GM12872 (cell line): ENCODE data around the gene SEMA3A.

Experiments used
- TF ChIP-seq, protein P1 (sequence below): IDR thresholded peaks from 3 replicates; pipeline ENCODE4 v1.5.1; 2011; ENCODE audit warnings: low read depth, mild to moderate bottlenecking, low read length, moderate library complexity; ENCODE audit not compliant: insufficient read depth

SEMA3A gene

GRCh38 chr7:84194484-84195271 lies at the start of gene SEMA3A:
Gene SEMA3A, minus strand, starts transcription at chr7:84194789. Its CDS starts 203 bp downstream, at chr7:84194586.
- TF ChIP-seq, protein P1, sequence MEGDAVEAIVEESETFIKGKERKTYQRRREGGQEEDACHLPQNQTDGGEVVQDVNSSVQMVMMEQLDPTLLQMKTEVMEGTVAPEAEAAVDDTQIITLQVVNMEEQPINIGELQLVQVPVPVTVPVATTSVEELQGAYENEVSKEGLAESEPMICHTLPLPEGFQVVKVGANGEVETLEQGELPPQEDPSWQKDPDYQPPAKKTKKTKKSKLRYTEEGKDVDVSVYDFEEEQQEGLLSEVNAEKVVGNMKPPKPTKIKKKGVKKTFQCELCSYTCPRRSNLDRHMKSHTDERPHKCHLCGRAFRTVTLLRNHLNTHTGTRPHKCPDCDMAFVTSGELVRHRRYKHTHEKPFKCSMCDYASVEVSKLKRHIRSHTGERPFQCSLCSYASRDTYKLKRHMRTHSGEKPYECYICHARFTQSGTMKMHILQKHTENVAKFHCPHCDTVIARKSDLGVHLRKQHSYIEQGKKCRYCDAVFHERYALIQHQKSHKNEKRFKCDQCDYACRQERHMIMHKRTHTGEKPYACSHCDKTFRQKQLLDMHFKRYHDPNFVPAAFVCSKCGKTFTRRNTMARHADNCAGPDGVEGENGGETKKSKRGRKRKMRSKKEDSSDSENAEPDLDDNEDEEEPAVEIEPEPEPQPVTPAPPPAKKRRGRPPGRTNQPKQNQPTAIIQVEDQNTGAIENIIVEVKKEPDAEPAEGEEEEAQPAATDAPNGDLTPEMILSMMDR, result no peak

DNA sequence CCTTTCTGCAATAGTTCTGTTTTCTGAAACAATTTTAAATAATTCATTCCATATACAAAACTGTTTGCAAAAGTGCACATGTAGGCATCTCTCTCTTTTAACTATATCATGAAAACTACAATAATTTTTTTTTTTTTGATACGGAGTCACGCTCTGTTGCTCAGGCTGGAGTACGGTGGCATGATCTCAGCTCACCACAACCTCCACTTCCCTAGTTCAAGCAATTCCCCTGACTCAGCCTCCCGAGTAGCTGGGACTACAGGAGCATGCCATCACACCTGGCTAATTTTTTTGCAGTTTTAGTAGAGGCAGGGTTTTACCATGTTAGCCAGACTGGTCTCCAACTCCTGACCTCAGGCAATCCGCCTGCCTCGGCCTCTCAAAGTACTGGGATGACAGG lies 44.0 kb upstream of the SEMA3A start:
- TF ChIP-seq, protein P1, result no peak

DNA sequence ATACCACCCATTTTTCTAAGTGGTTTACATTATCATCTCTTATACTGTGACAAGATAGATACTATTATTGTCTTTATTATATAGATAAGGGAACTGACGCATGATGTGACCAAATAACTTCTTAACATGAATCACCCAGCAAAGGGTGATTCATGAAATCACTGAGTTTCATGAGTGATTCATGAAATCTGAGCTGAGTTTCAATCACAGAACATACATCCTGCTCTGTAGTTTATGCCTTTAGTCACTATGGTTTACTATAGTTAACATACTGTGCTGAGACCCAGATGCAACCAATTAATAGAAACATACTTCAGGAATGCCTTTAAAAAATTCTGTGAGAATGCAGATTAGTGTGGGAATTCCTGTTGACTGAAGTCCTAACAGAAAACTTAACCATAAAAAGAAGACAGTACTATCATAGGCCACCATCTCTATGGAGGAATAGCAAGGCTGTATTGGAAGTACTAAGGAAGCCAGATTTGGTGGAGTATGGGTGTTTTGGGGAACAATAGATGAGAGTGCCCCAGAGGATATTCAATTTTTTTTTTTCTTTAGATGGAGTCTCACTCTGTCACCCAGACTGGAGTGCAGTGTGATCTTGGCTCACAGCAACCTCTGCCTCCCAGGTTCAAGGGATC lies 43.1 kb upstream of the SEMA3A start:
- TF ChIP-seq, protein P1, result no peak

- TF ChIP-seq, protein P1, result no peak
These were observed 41.8 kb upstream of the SEMA3A start for GRCh38 chr7:84236398-84236797.

DNA sequence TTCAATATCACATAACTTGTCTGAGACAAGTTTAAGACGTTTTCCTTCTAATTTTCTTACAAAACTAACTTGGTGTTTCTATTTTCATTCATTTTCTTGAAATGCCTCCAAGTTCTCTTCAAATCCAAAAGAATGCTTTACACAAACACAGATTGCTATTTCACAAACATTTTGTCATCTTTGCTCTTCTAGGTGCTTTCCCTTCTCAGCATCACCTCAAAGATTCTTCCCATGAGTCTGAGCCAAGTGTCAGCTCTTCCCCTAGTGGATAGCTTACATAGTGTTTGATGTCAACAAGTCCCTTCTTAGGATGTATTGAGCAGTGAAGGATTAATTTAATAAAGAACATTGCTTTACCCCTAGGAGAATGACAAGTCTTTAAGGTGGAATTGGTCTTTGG lies 38.1 kb upstream of the SEMA3A start:
- TF ChIP-seq, protein P1, result no peak

DNA sequence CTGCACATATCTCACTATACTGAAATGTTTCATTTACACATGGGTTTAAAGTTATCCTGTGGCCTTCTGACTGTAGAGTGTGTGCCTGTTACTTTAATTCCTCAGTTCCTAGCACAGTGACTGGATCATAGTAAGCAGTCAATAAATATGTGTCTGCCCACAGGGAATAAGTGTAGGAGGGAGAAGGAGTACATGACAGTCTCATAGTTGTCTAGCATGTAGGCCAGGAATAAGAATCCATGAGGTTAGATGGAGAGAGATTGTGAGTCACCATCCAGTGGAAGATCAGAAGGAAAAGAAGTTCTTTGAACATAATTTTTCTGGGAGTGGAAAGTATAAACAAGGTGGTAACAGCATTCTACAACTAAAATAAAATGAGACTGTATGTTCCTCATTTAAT lies 36.6 kb upstream of the SEMA3A start:
- TF ChIP-seq, protein P1, result no peak

DNA sequence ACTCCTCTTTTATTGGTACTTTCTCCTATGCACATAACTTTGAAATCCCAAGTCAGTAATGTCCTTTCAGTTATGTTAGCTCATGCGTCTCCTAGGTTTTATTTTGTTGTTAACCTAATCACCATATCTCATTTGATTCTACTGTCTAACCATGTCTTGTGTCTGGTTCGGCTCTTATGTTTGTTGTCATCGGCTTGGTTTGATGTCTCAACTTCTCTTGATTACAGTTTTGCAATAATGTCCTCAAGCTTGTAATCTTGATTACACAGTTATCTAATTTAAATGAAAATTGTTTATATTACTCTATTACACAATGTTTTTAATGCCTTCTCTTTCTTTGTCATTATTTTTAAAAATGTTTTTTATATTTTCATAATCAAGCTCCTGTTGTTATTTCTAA lies 35.9 kb upstream of the SEMA3A start:
- TF ChIP-seq, protein P1, result no peak
